Measurements from ENCODE around the gene ZNF774.
A peak's percentile ranks its signal among the peaks of the same experiment; 100 is the strongest.
"Not testable (repeated sequence)": the region's sequence is repeated elsewhere in the genome, so short reads cannot be mapped to it uniquely, and the experiment has no call there.

ZNF774 gene

DNA sequence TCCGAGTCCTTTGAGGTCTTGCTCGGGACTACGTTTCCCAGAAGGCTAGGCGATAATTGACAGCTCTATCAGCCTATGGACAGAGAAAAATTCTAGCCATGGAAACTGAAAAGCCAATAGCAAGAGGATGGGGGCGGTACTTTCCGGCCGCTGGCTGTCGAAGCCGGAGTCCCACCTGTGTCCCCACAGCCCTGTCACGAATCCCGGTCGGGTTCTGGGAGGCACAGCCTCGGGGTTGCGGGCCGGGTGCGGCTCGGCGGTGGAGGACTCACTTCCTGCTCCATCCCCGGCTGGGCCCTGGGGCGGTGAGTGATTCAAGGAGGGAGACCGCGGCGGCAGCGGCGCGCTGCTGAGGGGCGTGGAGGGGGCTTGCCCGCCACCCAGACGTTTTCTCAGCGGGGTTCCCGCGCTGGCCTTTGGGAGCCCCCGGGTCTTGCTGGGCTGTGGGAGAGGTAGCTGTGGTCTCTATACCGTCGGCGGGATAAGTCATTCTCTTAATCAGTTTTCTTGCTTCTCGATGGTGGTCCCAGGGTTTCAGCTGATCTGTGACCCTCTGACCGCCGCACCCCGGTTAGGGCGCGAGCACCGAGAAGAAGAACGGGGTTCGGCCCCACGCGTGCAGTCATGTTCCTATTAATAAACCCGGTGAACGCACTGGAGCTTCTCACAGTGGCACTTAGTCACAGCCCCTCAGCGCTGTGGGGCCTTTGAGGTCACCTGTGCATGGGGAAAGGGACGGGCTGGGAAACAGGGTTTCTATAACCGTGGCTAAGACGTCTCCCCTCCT lies at the start of gene ZNF774:
ZNF774 (plus strand) TSS at position 178 of the 787 bp plus-strand sequence. CDS start 2,377 bp downstream, outside the sequence.
- DNase-seq = peak; percentile 86 to 87

DNA sequence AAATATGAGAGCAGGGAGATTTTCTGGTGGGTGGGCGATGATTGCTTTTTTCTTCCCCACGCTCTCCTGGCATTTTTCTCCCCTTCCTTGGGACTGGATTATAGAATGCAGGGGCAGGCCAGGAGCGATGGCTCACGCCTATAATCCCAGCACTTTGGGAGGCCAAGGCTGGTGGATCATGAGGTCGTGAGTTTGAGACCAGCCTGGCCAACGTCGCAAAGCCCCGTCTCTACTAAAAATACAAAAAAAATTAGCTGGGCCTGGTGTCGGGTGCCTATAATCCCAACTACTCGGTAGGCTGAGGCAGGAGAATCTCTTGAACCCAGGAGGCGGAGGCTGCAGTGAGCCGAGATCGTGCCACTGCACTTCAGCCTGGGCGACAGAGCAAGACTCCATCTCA lies 46.7 kb upstream of the ZNF774 start:
- not testable (repeated sequence) for DNase-seq

DNA sequence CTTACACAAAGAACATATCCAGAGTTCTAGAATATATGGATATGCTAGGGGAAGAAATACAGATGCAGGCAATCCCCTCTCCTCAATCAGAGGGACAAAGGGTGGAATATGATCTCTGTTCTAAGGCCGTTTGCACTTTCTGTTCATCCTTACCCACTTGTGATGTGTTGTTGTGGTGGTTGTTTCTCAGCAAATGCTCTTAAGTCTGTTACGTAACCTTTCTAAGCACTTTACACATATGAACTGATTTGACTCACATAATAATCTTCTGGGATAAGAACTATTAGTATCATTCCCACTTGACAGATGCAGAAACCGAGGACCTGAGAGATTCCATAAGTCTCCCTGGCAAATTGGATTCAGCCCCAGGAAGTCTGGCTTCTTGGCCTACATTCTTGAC lies 46.2 kb upstream of the ZNF774 start:
- DNase-seq = no peak

DNA sequence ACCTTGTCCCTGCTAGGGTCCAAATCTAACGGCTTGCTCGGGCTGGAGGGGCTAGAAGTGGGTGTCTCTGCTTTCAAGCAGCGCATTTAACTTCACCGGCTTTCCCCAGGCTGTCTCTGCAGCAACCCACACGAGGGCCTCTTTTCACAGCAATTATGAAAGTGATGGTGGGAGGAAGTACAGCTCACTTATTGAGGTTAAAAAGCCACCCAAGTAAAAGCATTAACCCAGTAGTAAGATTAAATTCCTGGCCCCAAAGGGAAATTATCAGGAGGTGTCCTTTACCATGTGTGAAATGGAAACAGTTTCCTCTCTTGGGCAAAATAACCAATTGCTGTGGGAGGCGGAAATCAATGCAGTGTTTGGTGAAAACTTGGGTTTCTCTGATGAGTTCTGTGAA lies 45.5 kb upstream of the ZNF774 start:
- DNase-seq = no peak

DNA sequence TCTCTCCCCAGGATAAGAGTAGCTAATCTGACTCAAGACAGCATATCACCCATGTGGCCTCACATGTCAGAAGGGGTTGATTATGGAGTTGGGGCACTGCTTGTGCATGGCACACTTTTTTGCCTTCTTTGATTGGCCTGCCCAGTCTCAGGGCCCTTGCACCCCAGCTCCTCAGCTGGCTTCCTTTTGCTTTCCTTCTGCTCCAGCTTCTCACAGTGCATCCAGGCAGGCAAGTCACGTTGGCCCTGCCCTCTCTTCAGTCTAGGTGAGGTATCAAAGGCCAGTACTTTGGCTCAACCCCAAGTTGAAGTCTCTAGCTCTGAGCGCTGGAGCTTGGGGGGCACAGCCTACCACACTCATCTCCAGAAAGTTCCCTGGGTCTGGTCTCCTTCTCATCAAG lies 44.4 kb upstream of the ZNF774 start:
- no peak for DNase-seq

DNA sequence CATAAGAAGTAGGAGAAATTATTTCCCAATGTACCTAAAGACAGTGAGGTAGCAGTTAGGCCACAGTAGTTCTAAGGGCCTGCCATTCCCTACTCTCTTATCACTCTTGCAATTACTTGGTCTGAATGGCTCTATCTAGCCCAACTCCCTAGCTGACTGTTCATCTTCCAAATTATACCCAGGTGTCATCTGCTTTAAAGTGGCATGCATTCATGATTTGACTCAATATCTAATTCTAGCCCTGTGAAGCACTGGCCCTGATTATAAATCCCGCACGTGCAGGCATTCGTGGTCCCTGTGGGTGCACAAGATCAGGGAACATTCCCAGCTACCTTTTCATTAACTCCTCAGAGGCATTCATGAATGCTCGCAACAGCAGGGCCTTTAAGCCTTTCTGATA lies 43.1 kb upstream of the ZNF774 start:
- no peak for DNase-seq

DNA sequence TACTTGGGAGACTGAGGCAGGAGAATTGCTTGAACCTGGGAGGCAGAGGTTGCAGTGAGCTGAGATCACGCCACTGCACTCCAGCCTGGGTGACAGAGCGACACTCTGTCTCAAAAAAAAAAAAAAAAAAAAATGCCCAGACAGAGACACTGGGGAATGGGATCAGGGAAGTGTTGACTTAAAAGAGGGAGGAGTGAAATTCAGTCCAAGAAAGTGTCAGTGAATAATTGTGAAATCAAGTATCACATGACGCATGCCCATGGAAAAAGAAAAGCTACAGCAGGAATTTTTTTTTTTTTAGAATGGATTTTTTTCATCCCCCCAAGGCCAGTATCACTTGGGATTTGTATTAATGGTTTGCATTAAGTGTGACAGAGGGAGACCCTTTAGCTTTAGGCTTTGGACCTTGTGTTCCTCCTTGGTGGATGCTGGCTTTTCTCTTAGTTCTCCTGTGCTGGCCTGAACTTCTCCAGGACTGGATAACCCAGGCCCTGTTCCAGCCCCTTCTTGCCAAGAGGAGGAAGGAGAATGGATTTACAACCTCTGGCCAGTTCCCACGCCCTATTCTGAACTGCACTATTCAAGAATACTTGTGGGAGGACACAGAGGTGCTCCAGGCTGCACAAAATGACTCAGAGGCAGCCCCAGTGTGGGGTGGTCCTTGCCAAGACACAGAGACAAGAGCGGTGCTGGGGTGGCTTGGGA lies 36.7 kb upstream of the ZNF774 start:
- DNase-seq = no peak

DNA sequence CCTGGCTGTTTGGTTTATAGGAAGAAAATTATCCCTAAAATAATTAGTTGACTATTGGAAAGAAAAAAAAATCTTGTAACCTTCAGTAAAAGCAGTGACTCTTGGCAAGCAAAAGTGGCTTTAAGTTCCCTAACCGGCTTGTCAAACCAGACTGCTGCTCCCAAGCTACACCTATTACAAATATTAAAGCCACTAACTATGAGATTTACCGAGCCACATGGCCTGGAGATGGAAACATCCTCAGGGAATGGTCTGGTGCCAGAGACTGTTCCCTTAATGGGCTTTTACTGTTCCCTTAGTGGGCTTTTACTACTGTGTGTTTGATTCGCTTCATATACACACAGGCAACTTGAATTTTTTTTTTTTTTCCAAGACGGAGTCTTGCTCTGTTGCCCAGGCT lies 35.9 kb upstream of the ZNF774 start:
- DNase-seq = no peak

DNA sequence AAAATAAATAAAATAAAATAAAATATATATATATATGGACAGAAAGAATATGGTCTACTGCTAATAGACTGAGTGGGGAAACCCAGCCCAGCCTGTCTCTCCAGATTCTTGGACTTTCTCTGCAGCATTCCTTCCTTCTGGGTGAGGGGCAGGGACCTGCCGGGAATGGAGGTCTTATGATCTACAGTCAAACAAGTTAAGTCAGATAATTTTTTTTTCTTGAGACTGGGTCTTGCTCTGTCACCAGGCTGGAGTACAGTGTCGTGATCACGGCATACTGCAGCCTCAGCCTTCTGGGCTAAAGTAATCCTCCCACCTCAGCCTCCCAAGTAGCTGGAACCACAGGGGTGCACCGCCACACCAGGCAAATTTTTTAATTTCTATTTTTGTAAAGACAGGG lies 33.5 kb upstream of the ZNF774 start:
- no peak for DNase-seq

DNA sequence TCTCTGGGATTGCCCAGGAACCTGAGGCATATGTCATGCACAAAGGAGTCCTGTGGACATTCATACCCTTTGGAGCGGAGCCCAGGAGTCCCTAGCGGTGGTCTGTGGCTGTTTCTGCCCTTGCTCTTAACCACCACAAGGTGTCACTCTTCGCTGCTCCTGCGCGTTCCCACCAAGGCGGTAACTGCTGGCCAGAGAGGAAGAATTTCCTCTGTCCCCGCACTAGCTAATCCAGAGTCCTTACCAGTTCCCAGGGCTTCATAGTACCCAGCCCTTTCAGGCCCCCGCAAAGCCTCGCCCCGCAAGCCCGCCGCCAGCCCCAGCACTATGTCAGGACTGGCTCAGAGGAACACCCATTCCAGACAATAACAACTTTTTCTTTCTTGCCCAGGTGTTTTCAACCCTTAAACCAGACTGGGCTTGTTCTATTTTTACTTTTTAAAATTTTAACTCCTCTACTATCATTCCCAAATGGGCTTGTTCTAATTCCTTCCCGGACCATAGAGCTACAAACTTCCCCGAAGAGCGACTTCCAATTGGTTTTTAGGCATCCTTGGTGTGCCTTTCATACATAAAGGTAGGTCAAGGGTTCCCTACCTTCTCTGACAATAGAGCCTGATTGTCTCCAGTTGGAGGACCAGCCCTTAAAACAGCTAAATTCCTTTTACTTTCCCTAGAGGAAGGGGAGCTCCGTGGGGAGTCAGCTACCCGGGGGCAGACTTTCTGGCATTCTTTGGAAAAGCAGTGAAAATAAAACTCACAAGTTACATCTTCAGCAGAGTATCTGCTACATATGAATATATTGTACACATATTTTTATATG lies 31.8 kb upstream of the ZNF774 start:
- DNase-seq = peak; percentile 28 to 56

DNA sequence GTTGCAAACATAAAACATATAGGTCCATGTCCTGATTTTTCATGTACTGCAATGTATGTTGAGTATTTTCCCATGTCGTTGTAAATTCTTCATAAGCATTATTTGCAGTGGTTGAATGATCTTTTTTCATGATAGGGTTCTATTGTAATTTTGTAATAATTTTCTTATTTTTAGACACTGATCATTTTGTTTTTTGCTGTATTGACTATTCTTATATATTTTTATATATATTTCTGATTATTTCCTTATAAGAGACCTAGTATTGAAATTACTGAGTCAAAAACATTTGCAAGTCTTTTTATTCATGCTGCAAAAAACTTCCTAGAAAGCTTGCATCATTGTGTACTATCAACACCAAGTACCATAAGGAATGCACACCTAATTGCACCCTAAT lies 31.2 kb upstream of the ZNF774 start:
- DNase-seq = no peak

DNA sequence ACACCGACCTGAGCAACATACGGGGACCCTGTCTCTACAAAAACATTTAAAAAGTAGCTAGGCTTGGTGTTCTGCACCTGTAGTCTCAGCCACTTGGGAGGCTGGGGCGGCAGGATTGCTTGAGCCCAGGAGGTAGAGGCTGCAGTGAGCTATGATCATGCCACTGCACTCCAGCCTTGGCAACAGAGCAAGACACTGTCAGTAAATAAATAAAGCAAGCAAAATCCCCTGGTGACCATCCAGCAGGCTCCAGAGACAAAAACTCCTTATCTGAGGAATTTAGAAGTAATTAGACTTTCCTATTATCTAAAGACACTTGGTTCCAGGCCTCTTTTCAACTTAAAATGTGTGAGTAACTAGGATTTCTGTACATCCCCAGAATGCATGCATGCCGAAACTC lies 29.5 kb upstream of the ZNF774 start:
- no peak for DNase-seq

DNA sequence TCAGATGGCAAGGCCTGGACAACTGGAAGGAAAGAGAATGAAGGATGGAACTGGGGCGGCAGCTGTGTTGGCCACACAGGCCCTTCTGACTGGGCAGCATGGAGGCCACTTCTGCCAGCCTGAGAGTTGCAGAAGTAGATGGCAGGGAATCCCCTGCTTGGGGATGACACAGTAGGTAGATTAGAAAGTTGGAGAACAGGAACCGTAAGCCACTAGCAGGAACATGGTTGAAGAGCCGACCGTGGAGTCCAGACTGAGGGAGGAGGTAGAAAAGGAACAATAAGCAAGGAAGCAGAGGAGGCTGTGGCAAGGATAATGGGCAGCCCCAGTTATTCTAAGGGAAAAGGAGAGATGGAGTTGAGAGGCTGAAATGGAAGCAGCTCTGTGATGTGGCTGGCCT lies 26.4 kb upstream of the ZNF774 start:
- no peak for DNase-seq

DNA sequence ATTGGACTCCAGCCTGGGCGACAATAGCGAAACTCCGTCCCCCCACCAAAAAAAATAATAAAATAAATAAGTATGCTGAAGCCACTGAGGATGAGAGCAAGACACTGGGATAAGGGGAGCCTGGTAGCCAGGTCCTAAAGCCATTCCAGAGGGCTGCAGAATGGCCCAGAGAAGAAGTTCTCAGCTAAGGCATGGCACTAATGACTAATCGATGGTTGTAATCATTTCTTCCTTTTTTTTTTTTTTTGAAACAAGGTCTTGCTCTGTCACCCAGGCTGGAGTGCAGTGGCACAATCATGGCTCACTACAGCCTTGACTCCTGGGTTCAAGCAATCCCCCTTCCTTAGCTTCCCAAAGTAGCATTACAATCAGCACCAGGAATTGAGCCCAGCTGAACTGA lies 25.6 kb upstream of the ZNF774 start:
- no peak for DNase-seq

DNA sequence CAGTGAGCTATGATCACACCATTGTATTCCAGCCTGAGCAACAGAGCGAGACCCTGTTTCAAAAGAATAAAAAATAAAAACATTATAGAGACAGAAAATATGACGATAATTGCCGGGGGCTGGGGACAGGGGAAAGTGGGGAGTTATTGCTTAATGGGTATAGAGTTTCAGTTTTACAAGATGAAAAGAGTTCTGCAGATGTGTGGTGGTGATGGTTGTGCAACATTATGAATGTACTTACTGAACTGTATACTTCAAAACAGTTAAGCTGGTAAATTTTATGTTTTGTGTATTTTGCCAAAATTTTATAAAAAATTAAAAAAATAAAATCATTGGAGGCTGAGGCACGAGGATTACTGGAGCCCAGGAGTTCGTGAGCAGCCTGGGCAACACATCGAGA lies 24.8 kb upstream of the ZNF774 start:
- no peak for DNase-seq

DNA sequence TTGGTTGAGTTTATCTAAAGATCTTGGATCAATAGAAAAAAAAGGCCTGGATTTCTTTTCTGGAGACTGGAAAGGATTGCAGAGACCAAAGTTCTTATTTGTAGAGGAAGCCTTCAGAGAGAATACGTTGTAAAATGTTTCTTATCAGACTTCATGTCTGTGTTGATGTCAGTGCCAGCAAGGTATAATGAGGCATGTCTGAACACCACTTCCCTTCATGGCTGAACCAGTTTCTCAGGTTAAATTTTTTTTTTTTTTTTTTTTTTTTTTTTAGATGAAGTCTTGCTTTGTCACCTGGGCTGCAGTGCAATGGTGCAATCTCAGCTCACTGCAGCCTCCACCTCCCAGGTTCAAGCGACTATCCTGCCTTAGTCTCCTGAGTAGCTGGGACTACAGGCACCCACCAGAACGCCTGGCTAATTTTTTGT lies 17.8 kb upstream of the ZNF774 start:
- DNase-seq = no peak

DNA sequence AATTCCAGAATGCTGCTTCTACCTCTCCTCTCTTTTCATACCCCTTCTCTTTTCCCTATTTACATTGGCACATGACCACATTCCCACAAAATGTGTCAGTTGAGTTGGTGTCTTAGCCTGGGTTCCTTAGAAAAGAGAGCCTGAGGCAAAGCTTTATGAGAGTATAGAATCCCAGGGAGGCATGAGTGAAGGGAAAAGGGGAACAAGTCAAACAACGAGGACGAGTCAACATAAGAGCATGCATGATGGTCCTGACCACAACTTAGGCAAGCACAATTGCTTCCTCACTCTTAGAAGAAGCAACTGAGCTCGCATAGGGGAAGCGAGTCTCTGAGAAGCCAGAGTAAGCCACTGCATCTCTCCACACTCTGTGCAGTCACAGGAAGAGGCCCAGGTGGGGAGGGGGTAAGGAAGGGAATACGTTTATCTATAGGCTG lies 15.4 kb upstream of the ZNF774 start:
- DNase-seq = no peak

DNA sequence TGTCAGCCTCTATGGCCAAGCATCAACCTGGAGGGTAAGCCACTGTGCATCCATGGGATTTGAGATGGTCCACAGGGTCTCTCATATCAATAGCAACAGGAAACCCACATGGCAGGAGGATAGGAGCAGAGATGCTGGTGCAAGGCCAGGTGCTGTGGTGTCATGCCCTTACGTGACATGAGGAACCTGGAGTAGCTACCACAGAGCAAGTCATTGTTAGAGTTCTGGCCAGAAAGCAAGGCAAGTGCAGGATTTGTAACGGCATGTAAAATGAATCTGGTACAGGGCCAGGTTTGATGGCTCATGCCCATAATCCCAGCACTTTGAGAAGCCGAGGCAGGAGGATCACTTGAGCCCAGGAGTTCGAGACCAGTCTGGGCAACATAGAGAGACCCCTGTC lies 14.8 kb upstream of the ZNF774 start:
- no peak for DNase-seq

DNA sequence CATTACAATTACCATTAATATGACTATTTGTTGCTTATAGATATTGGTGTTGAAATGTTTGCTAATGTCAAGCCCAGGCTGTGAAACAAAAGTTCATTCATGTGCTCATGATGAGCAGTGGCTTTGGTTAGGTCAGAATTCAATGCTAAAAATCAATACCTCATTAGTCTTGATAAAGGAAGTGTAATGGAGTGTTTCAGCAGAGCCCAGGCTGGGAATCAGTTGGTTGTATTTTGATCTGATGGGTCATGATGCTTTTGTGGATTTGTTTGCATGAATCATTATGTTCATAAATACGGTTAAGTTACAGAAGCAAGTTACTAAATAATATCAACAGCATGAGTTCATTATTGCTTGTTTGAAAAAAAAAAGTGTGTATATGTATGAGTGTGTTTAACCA lies 13.6 kb upstream of the ZNF774 start:
- no peak for DNase-seq

DNA sequence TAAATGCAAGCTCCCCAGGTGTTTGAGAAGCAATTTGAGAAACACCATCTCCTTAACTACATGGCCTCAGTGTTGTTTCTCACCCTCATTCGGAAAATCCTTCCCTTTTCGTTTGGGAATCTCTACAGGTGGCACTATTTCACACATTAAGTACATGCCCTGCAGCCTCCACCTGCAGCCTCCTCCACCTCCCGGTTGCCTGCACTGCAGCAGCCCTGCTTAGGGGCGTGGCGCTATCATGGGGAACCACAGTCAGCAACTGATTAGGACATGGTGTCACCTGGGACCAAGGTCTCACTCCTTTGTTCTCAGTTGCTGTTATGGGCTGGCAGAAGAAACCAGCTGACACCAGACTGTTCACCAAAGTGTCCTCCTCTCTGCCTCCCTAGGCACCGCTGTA lies 11.7 kb upstream of the ZNF774 start:
- DNase-seq = peak in 1 of 2 experiments; percentile 1

DNA sequence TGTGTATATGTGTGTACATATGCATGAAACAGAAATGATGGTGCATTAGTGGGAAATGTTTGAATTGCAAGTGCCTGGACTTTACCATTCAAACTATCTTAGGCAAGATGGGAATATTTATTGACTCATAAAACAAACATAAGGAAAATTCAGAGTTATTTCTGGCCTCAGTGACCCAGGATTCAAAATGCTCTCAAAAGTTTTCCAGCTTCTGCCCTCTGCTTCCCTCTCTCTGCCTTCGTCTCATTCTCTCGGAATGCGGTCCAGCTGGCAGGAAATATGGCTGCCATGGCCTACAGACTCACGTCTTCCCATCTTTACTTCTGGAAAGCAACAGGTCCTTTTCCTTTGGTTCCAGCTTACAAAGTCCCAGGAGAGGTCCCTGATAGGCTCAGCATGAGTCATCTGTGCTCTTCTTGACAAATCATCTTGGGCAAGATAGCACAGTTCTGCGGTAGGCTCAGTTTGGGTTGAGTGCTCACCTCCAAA lies 8.7 kb upstream of the ZNF774 start:
- no peak for DNase-seq

DNA sequence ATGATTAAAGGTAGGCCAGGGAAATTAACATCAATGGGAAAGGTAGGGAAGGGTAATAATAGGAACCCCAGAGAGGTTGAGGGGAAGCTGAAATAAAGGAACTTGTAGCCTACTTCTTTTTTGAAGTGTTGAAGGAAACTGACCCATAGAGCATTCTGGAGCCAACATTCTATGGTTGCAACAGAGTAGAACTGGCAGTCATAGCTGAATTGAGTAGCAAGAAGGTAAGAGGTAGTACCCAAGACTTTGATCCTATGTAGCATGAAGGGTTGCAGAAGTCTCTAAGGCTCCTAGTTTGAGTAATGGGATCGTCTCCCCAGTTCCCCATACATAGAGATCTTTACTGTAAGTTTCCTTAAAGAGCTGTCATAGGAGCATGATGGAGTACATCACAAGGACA lies 7.4 kb upstream of the ZNF774 start:
- no peak for DNase-seq

DNA sequence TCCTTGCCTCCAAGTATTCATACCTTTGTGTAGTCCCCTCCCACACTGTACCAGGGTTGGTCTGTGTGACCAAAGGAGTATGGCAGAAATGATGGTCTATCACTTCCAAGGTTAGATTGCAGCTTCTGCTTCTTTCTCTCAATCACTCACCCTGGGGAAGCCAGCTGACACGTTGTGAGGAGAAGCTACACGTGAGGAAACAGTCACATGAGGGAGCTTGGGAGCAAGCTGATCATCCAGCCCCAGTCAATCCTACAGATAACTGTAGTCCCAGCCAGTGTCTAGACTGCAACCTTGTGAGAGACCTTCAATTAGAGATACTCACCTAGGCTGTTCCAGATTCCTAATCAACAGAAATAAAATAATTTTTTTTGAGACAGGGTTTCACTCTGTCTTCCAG lies 6.2 kb upstream of the ZNF774 start:
- no peak for DNase-seq

Data from NCI-H1930 (cell line).